Esophagus mucosa (tissue), 1 donor: Measurements from ENCODE around the gene CELF4. TPM values are rescaled to one million over a fixed set of nuclear protein-coding genes. Genes with fewer than 3 reads are reported as not detected.
"Not testable (repeated sequence)": the region's sequence is repeated elsewhere in the genome, so short reads cannot be mapped to it uniquely, and the experiment has no call there.

ENCODE experiments used
- ATAC-seq: fragments of 200-7000 bp; cut with Tn5 transposase; one replicate; pipeline ENCODE4 v1.9.1; 2020
- total RNA-seq: library from RNA; stranded (reverse); gene quantifications from one replicate; pipeline ENCODE4 v1.2.4, GENCODE V29; 2023
- donor health status: DM: yes; HTN: yes; CAD: no.

Gene CELF4
- total RNA-seq, 1 donor from 2014 or later, result not detected

DNA sequence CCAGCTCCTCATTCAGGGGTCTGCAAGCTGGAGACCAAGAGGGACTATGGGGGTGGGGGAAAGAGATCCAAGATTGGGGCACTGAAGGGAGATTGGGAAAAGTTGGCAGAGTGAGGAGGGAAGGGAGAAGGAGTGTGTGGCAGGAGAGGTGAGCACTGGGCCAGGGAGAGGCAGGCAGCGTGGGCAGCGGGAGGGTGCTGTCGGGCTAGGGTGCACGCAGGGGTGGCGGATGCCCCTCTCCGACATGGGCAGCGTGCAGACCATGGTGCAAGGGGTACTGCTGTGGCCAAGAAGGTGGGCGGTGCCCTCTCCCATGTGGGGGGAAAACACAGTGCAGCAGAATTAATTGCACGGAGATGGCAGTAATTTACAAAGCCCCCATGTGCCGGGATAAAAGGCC is 74.1 kb downstream of the CELF4 start:
- ATAC-seq, result no peak

DNA sequence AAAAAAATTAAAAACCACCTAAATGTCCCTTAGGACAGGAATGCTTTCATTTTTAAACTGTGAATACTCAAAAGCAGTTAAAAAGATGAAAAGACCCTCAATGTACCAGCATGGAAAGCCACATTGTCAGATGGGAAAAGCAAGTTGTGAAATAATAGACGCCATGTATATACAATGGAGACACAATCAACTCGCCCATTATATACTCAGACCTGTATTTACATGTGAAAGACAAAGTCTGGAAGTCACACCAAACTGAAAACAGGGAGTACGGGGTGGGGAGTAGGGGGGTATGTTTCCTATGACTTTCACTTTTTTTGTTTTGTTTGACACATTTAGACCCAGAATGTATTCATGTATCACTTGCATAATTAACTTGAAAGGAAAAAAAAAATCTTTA is 75.6 kb downstream of the CELF4 start:
- ATAC-seq, result no peak

DNA sequence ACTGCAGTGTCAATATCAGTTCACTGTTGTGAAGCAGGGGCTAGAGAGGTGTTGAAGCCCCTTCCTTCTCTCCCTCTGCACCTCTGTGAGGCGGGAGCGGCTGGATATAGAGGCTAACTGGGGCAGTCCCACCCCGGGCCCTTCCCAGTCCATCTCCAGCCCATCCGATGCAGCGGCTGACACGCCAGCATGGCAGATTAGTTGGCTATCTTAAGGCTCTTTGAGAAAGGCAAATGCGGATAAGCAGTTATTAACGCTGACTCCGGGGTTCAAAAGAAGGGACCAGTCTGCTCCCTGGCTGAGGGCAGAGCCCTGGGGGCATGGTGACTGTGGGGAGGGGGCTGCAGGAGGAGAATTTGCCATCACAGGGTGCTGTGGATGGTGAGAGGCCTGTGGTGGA is 76.6 kb downstream of the CELF4 start:
- ATAC-seq, result no peak

DNA sequence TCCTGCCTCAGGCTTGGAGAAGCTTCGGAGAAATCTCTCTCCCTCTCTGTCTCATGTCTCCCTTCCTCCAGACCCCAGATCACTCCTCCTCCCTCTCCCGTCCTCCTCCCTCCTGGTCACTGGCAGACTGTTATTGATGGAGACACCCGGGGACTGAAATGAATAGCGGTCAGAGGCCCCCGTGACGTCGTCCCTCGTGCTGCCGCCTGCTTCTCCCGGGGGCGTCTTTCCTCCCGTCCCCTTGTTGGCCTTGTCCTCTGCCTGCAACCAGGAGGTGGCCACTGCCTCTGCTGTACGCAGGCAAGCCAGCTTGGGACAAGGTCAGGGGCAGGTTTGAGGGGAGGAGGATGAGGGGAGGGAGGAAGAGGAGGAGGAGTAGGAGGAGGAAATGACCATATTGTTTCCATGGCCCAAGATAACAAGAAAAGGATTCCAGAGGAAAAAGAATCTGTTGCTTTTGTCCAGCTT is 78.2 kb downstream of the CELF4 start:
- no peak for ATAC-seq

DNA sequence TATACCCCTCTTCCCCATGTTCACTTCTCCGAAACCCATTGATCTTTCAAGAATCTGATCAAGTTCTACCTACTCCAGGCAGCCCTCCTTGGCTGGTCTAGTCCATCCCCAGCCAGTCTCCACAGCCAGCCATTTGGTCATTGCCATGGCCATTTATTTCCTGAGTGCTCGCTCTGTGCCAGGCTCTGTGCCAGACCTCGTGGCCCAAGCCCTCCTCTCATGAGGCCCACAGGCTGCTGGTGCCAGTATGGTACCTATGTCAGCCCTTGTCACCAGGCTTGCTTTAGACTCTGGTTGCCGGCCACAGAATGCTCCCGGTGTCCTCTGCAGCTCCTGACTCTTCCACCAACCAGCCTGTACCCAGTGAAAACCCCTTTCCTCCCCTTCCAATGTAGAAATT is 78.8 kb downstream of the CELF4 start:
- ATAC-seq, result no peak

DNA sequence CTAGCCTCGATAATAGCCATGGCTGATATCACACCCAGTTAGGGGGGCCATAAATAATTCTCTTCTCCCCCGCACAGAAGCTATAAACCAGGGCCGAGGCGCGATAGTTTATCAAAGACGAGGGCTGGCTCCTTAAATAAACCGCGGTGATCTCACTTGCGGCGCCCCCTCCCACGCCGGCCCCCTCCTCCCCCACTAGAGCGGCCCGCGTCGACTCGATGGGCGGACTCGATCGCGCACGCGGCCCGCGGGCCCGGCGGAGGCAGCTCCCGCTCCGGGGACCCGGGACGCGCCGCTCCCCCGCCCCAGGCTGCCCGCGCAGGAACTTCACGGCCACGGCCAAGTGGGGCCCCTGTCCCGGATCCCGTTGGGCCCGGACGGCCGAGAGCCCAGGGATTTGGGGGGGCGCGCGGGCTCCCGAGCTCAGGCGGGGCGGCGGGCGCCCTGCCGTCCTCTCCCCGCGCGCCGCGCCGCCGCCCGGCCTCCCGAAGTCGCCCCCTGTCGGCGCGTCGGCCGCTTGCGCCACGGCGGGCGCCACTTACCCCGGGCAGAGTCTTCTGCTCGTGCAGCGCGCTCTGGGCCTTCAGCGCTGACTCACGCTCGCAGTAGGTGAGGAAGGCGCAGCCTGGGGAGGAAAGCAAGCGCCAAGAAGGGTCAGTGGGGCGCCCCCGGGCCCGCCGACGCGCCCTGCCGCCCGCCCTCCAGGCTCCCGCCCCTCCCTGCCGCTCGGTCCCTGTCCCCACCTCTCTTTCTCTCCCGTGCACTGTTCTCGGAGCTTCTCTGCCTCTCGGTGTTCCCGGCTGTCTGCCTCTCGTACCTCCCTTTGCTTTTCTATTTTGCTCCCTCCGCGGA is 80.4 kb downstream of the CELF4 start:
- peak; percentile 76 for ATAC-seq

DNA sequence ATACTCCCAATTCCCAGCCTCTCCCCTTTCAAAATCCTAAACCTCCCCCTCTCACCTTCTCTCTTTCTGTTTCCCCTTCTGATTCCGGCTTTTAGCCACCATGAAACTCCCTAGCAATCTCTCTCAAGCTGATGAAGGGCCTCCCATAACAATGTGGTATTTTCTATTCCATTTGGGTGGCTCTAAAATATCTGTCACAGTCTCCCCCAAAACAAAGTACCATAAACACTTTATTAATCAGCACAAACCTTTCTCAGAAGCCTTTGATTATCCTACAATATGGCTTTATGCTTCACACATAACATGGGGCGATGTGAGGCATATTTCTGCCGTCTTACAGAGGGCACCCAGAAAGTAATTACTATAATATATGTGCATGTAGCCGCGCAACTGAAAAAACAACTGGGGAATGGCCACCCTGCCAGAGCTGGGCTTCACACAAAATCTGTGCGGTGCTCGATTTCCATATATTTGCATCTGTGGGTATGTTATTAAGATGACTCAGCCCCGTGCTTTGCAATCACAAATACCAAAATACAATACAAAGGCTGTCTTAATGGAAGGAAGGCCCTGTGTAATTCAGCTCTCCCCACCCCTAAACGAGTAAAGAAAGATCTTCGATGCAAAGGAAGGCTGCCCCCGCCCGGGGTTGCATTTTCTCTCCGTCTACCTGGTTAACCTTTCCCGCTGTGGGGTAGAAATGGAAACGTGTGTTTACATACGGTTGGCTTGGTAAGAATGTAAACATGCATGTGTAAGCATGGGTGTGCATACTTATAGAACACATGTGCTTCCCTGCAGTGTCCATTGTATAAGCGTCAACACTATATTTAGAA is 81.4 kb downstream of the CELF4 start:
- ATAC-seq, result no peak

DNA sequence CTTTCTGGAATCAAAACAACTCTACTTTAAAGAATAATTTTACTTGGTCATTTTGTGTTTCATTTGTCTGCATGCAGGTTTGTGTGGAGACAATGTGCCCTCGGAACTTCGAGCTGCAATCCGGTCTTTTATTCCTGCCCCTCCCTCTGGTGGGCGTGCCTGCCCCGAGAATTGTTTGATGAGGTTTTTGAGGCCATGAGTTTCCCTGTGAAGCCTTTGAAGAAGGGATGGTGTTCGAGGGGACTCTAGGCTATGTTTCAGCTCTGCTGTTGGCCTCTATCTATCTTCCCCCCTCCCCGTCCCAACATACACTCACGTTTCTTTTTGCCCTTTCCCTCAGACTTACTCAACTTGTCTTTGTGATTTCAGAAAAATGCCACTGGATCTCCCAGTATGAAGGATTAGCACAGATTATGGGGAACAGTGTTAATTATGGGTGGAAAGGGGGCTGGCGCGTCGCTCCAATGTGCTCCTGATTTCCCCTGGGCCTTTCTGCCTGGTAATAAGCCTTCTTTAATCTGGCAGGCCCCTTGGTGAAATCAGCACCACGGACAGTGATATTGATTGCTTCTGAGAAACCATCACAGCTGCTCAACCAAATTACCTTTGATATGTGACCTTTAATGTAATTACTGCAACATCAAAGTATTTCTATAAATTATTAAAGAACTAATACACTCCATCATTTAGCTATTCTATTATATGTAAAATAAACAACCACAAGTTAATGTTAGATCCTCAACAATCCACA is 82.2 kb downstream of the CELF4 start:
- ATAC-seq, result no peak

DNA sequence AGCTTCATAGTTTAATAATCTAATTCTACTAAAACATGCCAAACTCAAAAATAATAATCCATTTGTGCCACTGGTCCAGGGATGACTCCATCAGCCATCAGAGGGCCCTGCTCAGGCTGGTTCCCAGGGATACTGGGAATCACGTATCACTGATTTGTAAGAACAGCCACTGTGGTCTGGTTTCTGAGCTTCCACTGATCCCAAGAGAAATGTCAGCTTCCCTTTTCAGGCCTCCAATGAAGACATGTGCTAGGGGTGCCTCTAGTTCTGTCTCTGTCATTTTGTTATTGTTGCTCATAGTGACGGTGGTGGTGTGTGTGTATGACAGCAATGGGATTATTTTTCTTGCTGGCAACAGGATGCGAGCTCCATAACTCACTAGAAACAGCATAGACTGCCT is 83.2 kb downstream of the CELF4 start:
- ATAC-seq, result no peak

DNA sequence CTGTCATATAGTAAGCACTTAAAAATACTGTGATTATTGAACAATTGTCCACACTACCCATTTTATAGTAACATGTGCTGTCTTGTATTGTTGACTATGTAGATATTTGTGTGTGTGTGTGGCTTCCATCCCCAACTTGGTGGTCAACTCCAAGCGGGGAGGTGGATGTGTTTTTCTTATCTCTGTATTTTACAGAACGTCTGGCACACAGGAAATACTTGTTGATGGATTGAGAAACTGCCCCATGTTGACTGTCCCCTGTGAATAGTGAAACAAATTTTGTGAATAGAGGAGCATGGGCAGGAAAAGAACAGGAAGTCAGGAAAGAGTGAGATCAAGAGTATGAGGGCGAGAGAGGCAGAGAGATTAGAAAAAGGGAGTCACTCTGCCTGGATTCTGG is 83.6 kb downstream of the CELF4 start:
- no peak for ATAC-seq

DNA sequence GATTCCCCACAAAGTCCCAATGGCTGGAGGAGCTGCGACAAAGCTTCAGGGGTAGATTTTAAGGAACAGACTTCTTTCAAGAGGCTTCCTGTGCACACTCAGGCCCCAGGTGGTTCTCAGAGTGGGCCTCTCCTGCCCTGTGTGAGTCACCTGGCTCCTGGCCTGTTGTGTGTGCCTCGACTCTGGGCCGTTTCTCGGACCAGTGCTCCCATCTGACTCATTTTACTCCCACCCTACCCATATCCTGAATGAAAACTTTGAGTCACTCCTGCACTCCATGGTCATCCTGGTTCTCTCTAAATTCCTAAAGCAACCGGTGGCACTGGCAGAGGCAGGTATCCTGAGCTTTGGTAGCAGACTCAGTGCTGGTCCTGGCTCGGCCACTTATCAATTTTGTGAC is 84.1 kb downstream of the CELF4 start:
- no peak for ATAC-seq

DNA sequence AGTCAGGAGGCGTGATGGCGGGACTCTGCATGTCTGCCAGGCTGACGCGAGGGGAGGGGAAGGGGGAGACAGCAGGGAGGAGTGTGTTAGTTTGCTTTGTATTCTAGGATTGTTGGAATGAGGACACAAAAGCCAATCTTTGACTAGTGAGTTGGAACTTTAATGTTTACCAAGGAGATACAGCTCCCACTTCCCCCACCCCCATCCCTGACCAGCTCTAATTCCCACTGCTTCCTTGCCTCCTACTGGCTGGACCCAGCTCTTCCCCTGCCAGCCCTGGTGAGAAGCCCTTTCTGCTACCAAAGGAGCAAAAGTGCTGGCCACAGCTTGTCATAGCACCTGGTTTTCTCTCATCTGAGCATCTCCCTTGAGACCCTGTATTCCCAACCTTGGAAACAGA is 84.5 kb downstream of the CELF4 start:
- no peak for ATAC-seq

DNA sequence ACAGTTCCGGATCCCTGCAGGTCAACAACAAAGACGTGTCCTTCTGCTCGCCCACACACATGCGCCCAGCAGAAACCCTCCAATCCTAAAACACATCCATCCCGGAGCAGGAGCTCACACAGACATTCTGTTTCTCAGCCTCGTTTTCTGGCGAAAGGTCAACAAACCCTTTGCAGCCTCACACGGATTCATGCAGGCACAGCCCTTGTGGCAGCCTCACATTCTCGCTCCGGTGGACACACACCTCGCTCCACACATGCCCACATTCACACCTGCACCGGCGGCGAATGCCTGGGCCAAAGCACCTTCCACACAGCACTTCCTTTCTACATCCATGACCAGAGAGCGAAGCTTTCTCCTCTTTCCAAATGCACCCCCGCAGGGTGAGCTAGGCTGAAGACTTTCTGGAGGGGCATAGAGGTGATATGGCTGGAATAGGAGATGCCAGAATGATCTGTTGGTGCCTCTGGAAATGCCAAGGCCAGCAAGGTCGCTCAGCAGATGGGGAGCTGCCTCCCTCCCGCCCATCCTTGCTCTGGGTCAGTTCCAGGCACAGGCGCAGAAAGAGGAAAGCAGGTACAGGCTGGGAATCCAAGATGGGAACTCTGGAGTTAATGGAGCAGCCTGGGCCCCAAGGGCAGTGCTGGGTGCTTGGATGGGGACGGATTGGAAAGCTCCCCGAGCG is 88.8 kb downstream of the CELF4 start:
- no peak for ATAC-seq

DNA sequence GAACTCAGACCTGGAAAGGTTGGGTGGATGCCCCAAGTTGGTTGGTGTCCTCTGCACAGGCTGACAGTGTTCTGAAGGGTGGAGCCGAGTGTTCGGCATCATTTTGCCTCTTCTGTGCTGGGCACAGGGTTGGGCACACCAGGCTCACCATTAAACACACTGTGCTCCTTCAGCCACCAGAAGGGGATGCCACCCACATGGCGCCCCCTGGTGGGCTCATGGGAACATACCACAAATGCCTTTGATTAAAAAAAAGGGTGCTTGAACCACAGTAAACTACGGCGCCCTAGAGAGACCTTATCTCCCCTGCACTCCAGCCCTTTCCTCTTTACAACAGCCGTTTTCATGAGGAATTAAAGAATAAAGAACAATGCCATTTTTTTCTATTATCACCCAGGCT is 89.4 kb downstream of the CELF4 start:
- ATAC-seq, result peak; percentile 33

DNA sequence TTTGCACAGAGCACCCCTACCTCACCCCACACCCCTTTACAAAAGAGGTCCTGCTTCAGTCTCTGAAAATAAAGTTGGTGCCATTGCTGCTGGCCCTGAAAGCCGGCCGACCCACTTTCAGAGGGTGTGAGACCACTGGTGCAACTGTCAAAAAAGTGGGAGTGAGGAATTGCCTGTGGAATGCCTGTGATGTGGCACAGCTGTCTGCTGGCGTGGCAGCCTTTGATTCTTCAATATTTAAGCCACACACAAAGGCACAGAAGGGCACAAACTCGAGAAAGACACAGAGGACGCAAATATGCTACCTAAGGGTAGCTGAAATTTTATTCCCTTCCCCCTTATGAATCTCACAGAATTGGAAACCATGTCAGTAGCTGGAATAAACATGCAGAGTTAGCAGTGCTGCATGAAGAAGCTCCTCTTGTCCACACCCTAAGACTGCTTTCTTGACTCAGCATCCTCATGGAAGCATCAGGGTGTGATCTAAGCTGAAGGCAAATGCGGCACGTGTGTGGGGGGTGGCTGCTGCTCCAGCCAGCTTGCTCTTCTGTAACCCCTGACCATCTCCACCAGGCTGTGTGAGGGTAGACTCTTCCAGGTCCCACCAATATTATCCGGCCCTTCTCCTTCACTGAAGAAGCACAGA is 92.3 kb downstream of the CELF4 start:
- no peak for ATAC-seq

DNA sequence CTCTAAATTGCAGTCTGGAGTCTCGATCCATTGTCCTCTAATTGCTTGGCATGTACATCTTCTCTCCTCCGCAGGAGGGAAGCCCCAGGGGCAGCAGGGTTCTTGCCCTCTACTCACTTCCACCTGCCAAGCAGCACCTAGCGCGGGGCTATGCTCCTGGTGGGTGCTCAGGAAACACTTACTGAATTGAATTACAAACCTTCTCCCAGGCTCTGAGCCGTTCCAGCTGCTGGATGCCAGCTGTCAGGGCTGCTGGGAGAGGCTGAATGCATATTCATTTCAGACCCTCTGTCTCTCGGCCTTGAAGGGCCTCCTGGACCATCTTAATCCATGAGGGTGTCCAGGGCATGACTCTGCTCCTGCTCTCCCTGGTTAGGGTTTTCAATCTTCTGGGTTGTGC is 94.0 kb downstream of the CELF4 start:
- no peak for ATAC-seq

DNA sequence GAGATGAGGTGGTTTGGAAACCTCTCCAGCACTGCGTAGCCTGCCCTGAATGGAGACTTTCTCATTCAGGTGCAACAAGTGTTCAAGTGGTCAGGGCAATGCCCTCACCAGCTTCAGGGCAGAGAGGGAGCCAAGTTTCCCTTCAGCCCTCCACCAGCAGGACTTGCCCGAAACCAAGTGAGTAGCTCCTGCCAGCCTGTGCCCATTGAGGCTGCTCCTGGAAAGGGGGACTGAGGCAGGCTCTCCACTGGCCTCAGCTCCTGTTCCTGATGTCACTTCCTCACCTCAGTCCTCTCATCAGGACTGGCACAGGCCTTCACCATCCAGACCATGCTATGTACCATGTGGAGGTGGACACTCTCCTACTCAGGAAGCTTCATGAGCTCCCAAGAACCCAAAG is 94.6 kb downstream of the CELF4 start:
- no peak for ATAC-seq

DNA sequence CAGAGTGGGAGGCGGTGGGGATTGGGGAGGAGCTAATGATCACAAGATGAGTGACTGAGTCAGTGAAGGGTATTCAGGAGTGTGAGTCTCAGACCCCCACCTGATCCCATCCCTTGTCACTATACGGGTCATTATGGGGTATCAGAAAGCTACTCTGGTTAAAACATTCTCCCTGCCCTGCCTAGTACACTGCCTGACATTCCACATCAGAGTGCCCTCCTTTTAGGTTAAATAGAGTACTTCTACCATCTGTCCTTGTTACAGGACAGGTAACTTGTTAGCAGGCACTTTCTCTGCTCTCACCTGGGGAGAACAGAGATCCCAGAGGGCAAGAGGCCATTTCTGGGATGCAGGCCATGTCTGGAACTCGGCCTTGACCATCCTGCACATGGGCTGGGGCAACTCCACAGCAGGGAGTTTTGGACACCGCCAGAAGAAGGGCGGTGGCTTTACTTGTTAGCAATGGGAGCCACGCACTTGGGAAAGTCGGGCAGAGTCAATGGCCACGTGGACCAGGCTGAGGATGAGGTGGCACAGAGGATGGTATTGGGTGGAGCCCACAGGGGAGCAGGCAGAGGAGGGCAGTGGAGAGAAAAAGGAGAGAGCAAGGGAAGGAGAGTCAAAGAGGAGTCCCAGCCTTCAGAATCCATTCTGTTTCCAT is 98.5 kb downstream of the CELF4 start:
- ATAC-seq, result no peak

DNA sequence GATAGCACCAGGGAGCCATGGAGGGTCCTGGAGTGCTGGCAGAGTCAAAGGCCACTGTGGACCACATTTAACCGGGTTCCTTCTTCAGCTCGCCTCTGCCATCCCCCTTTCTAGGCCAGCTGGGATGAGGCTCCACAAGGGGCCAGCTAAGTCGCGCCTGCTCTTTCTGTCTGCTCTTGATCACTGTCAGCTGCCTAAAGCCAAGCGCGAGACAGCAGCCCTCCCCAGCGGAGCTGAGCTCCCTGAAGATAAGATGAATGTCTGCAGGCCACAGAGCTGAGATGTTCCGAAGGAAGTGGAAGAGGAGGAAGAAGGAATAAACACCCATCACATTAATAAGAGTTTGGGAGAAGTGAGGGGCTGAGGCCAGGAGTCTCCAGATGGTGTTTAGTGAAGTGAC is 99.6 kb downstream of the CELF4 start:
- ATAC-seq, result no peak

DNA sequence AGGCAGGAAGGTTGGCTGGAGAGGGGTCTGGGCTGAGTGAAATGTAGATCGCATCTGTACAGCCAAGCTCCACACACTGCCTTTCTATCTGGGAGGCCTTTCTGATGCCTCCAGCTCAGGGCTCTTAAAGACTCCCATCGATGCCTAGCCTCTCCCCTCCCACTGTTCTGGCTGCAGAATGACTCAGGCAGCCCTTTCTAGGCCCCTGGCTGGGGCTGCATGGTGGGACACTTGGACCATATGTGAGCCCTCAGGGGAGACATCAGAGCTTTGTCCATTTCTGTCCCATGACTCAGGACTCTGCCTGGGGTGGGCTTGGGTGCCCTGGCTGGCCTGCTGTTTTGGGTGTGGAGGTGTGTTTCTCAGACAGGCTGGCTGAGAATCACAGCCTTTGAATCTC is 101.3 kb downstream of the CELF4 start:
- ATAC-seq, result no peak

DNA sequence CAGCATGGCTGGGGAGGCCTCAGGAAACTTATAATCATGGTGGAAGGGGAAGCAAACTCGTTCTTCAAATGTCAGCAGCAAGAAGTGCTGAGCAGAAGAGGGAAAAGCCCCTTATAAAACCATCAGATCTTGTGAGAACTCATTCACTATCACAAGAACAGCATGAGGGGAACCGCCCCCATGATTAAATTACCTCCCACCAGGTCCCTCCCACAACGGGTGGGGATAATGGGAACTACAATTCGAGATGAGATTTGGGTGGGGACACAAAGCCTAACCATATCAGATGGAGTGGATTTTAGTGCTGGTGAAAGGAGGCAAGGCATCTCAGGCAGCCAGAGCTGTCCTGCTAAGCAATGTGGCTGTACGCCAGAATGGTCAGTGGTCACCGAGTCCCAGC is 104.3 kb downstream of the CELF4 start:
- ATAC-seq, result not testable (repeated sequence)
